ENCODE data around the gene MRPL49. TPM values are rescaled to one million over a fixed set of nuclear protein-coding genes. Genes with fewer than 3 reads are reported as not detected.
A peak's percentile ranks its signal among the peaks of the same experiment; 100 is the strongest.

Gene MRPL49
- total RNA-seq, 4 donors from 2014 or later = 68.1 to 76.2 (median 72.0) TPM

DNA sequence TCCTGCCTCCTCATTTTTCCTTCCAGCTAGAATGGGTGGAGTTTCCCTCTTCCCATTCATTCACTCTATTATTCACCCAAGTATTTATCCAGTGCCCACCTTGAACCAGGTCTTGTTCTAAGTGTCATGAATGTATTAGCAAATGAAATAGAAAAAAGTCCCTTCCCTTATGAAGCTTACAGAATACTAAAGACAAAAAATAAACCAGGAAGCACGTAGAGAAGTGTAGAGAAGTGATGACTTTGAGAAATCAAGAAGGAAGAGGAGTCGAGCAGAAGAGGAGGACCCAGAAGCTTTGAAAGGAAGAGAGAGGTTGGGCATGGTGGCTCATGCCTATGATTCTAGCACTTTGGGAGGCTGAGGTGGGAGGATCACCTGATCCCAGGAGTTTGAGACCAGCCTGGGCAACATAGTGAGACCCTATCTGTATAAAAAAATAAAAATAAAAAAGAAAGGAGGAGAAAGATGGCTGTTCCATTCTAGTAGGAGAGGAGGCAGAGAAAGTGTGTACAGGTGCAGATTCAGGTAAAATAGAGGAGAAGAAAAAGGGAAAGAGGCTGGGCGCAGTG lies 29.3 kb downstream of the MRPL49 start:
- H3K27me3 ChIP-seq = no peaks in the 10 kb centered on the region
- H3K4me1 ChIP-seq = peaks cover 7 to 49% (median 16%) of the 10 kb centered on the region in 3 donors
- whole genome bisulfite sequencing, 2 donors = 56 to 59% methylated on average over 3 of the region's 3 CpGs
- peak overlapping the region; percentile 84 to 90 (median 87) for H3K27ac ChIP-seq
- intact Hi-C loops (cut with DNase I) = no loop called here
- H3K36me3 ChIP-seq = no peaks in the 10 kb centered on the region
- TF ChIP-seq POLR2A (IDR thresholded peaks at IDR 0.05) = no peak
- TF ChIP-seq, protein P1, sequence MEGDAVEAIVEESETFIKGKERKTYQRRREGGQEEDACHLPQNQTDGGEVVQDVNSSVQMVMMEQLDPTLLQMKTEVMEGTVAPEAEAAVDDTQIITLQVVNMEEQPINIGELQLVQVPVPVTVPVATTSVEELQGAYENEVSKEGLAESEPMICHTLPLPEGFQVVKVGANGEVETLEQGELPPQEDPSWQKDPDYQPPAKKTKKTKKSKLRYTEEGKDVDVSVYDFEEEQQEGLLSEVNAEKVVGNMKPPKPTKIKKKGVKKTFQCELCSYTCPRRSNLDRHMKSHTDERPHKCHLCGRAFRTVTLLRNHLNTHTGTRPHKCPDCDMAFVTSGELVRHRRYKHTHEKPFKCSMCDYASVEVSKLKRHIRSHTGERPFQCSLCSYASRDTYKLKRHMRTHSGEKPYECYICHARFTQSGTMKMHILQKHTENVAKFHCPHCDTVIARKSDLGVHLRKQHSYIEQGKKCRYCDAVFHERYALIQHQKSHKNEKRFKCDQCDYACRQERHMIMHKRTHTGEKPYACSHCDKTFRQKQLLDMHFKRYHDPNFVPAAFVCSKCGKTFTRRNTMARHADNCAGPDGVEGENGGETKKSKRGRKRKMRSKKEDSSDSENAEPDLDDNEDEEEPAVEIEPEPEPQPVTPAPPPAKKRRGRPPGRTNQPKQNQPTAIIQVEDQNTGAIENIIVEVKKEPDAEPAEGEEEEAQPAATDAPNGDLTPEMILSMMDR (IDR thresholded peaks at IDR 0.05) = no peak
- H3K9me3 ChIP-seq = peaks cover 0 to 11% (median 0%) of the 10 kb centered on the region in 3 donors
- H3K4me3 ChIP-seq = no peak overlapping the region
- no peak for DNase-seq

DNA sequence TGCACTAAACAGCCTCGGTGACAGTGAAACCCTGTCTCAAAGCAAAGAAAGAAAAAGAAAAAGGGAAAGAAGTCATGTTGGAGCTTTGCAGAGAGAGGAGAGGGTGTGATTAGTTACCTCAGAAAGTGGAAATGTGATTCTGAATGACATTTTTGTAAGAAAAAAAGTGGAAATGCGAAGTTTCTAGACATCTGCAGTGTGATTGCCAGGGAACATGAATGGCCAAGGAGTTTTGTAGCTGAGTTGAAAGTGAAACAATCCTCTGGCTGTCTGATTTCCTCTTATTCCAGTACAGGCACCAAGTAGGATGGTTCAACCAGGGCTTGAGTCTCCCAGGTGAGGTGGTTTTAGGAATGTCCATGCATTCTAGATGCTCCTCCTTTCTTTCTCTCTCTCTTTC lies 30.0 kb downstream of the MRPL49 start:
- Histone ChIP-seq H3K4me1 (peaks cover 7 to 49% (median 16%) of the 10 kb centered on the region in 3 donors), H3K4me3 (no peak overlapping the region), H3K36me3 (no peaks in the 10 kb centered on the region), H3K27me3 (no peaks in the 10 kb centered on the region), H3K9me3 (peaks cover 0 to 8% (median 0%) of the 10 kb centered on the region in 3 donors), H3K27ac (peak overlapping the region; percentile 16 to 90 (median 87))
- DNase-seq = no peak
- intact Hi-C loops (cut with DNase I) = no loop called here
- no peak for TF ChIP-seq POLR2A (IDR thresholded peaks at IDR 0.05)
- TF ChIP-seq, protein P1 (IDR thresholded peaks at IDR 0.05) = no peak
- whole genome bisulfite sequencing, 2 donors = 71 to 77% methylated on average over 2 of the region's 2 CpGs

DNA sequence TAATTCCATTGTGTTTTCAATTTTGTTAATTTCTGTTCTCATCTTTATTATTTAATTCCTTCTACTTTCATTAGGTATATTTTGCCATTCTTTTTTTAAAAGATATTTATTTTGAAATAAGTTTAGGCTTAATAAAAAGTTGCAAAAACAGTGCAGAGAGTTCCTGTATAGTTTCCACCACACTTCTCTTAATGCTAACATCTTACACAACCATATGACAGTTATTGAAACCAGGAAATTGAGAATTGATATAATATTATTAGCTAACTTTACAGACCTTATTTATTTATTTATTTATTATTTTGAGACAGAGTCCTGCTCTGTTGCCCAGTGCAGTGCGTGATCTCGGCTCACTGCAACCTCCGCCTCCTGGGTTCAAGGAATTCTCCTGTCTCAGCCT lies 34.1 kb downstream of the MRPL49 start:
- intact Hi-C loops (cut with DNase I) = no loop called here
- Histone ChIP-seq H3K27me3 (no peaks in the 10 kb centered on the region), H3K27ac (no peak overlapping the region), H3K9me3 (no peaks in the 10 kb centered on the region), H3K36me3 (no peaks in the 10 kb centered on the region), H3K4me3 (no peak overlapping the region), H3K4me1 (peaks cover 0 to 16% (median 6%) of the 10 kb centered on the region in 3 donors)
- TF ChIP-seq, protein P1 (IDR thresholded peaks at IDR 0.05) = no peak
- TF ChIP-seq POLR2A (IDR thresholded peaks at IDR 0.05) = no peak
- DNase-seq = no peak
- 95 to 100% methylated on average over 3 of the region's 3 CpGs for whole genome bisulfite sequencing, 2 donors

DNA sequence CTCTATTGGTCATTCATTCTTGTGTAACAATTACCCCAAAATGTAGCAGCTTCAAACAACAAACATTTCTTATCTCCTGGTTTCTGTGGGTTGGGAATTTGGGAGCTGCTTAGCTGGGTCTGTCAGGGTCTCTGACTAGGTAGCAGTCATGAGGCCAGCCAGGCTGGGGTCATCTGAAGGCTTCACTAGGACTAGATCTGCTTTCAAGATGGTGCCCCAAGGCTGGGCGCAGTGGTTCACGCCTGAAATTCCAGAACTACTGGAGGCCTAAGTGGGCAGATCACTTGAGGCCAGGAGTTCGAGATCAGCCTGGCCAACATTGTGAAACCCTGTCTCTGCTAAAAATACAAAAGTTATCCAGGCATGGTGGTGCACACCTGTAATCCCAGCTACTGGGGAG lies 34.8 kb downstream of the MRPL49 start:
- TF ChIP-seq, protein P1 (IDR thresholded peaks at IDR 0.05) = no peak
- TF ChIP-seq POLR2A (IDR thresholded peaks at IDR 0.05) = no peak
- no peaks in the 10 kb centered on the region for H3K9me3 ChIP-seq
- no peak for DNase-seq
- 80 to 100% methylated on average over 1 of the region's 3 CpGs for WGBS, 2 donors
- no peak overlapping the region for H3K4me3 ChIP-seq
- no peaks in the 10 kb centered on the region for H3K36me3 ChIP-seq
- intact Hi-C loops (cut with DNase I) = no loop called here
- H3K27ac ChIP-seq = no peak overlapping the region
- H3K27me3 ChIP-seq = no peaks in the 10 kb centered on the region
- peaks cover 0 to 10% (median 0%) of the 10 kb centered on the region in 3 donors for H3K4me1 ChIP-seq

DNA sequence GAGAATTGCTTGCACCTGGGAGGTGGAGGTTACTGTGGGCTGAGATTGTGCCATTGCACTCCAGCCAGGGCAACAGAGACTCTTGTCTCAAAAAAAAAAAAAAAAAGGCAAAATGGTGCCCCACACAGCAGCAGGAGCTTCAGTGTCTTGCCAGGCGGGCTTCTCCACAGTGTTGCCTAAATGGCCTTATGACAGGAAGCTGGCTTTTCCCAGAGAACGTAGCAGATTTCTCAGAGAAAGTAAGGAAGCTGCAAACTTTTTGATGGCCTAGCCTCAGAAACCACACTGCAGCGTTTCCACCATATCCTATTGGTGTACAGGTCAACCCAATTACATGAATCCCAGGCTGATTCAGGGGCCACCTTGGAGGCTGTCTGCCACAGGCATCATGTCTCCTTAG lies 35.2 kb downstream of the MRPL49 start:
- Histone ChIP-seq H3K27ac (no peak overlapping the region), H3K27me3 (no peaks in the 10 kb centered on the region), H3K4me3 (no peak overlapping the region), H3K4me1 (peaks cover 0 to 7% (median 0%) of the 10 kb centered on the region in 3 donors), H3K9me3 (no peaks in the 10 kb centered on the region), H3K36me3 (no peaks in the 10 kb centered on the region)
- DNase-seq = no peak
- WGBS, 2 donors = 76 to 83% methylated on average over 3 of the region's 3 CpGs
- intact Hi-C loops (cut with DNase I) = no loop called here
- TF ChIP-seq POLR2A (IDR thresholded peaks at IDR 0.05) = no peak
- TF ChIP-seq, protein P1 (IDR thresholded peaks at IDR 0.05) = no peak
